Measurements from ENCODE around the gene KRTAP5-3. TPM values are rescaled to one million over a fixed set of nuclear protein-coding genes. Genes with fewer than 3 reads are reported as not detected.
"Not testable (repeated sequence)": the region's sequence is repeated elsewhere in the genome, so short reads cannot be mapped to it uniquely, and the experiment has no call there.

The KRTAP5-3 gene
- total and polyA plus RNA-seq, 2 of the 13 experiments (the other 11 are each of a cell fraction or from before 2014, with no cell fraction given), result not detected

DNA sequence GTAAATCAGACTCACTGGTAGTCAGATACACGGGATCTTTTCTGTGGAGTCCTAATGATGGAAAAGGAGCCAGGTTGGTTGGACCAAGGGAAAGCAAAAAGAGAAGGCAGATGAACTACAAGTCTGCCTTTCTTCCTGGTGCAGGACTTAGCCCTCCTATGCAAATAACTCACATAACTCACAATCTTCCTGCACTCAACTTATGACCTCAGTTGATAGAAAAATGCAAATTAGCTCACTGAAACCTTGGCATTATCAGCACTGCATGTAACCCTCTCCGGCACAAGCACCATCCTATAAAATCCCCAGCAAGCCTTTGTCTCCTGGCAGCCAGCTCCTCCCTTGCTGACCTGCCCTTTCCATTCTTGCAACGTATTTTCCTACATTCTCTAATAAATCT lies 6.6 kb downstream of the KRTAP5-3 start:
- CTCF ChIA-PET (ENCODE audit: low intra/inter-chr PET ratio, low total read pairs); BruUV-seq (replicated peaks): not testable (repeated sequence)
- WGBS (ENCODE audit: low lambda C conversion rate), result 32% methylated on average over 3 of the region's 3 CpGs

DNA sequence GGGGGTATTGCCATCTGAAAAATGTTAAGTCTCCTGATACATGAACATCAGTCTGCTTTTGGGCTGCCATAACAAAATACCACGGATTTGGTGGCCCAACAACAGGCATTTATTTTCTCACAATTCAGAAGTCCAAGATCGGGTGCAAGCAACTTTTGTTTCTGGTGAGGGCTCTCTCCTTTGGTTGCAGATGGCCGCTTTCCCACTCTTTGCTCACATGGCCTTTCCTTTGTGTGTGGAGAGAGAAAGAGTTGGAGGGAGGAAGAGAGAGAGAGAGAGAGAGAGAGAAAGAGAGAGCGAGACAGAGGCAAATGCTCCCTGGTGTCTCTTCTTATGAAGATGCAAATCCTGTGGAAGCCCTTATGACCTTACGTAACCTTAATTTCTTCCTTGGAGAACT lies 7.6 kb downstream of the KRTAP5-3 start:
- in situ Hi-C loops (cut with HindIII; ENCODE audit: extremely low pct_ligation_motif_present, low pct_unique_long_range_greater_than_20kb), result no loop called here

More for the DNA sequence above, 6.6 kb downstream of the KRTAP5-3 start:
- POLR2A ChIA-PET; DNase-seq (ENCODE audit: low spot score); ATAC-seq; in situ Hi-C loops (cut with HindIII; ENCODE audit: extremely low pct_ligation_motif_present, low pct_unique_long_range_greater_than_20kb); H3K9ac ChIP-seq (ENCODE audit: insufficient read depth, low read depth, low read length); intact Hi-C loops (cut with micrococcal nuclease; ENCODE audit: unreplicated experiment); H4K20me1 ChIP-seq (ENCODE audit: insufficient read depth, low read length); H3K9me3 ChIP-seq (ENCODE audit: low read length); H2AFZ ChIP-seq (ENCODE audit: low read length); H3K36me3 ChIP-seq (replicated peaks in 1 of 2; ENCODE audit: control insufficient read depth in 1 of 2, insufficient read depth in 2 of 2, low read length in 2 of 2); FAIRE-seq; H3K4me2 ChIP-seq (ENCODE audit: low read depth, low read length); H3K4me3 ChIP-seq (replicated peaks in 1 of 3; ENCODE audit: insufficient read depth in 1 of 3, low read depth in 2 of 3, low read length in 3 of 3); H3K27ac ChIP-seq (ENCODE audit: extremely low read length, insufficient read depth, low read length); H3K4me1 ChIP-seq (ENCODE audit: insufficient read depth, low read length); H3K79me2 ChIP-seq (ENCODE audit: insufficient read depth, low read length): not testable (repeated sequence)
- H3K27me3 ChIP-seq (ENCODE audit: control insufficient read depth in 1 of 2, insufficient read depth in 2 of 2, low read length in 2 of 2), result peaks cover under 1 to 30% of the 10 kb centered on the region in 2 experiments; a peak in 4 of 5 replicates

More for the DNA sequence above, 7.6 kb downstream of the KRTAP5-3 start:
- H3K79me2 ChIP-seq (ENCODE audit: insufficient read depth, low read length), result no peaks in the 10 kb centered on the region
- H4K20me1 ChIP-seq (ENCODE audit: insufficient read depth, low read length), result no peaks in the 10 kb centered on the region
- TF ChIP-seq THAP11 (CRISPR knock-in tag; IDR thresholded peaks at IDR 0.05), result no peak
- TF ChIP-seq, protein P1, sequence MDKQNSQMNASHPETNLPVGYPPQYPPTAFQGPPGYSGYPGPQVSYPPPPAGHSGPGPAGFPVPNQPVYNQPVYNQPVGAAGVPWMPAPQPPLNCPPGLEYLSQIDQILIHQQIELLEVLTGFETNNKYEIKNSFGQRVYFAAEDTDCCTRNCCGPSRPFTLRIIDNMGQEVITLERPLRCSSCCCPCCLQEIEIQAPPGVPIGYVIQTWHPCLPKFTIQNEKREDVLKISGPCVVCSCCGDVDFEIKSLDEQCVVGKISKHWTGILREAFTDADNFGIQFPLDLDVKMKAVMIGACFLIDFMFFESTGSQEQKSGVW (CRISPR knock-in tag; IDR thresholded peaks at IDR 0.05; ENCODE audit: borderline replicate concordance), result no peak
- CTCF ChIA-PET (ENCODE audit: low intra/inter-chr PET ratio, low total read pairs), result no interaction called here
- no peak overlapping the region for H2AFZ ChIP-seq (ENCODE audit: low read length)
- no peak overlapping the region for H3K4me2 ChIP-seq (ENCODE audit: low read depth, low read length)
- H3K4me3 ChIP-seq (replicated peaks in 1 of 3; ENCODE audit: insufficient read depth in 1 of 3, low read depth in 2 of 3, low read length in 3 of 3), result no peak overlapping the region
- DNase-seq (ENCODE audit: low spot score), result no peak
- FAIRE-seq, result no peak
- H3K9me3 ChIP-seq (ENCODE audit: low read length), result no peaks in the 10 kb centered on the region
- H3K4me1 ChIP-seq (ENCODE audit: insufficient read depth, low read length), result peaks cover 9% of the 10 kb centered on the region
- intact Hi-C loops (cut with micrococcal nuclease; ENCODE audit: unreplicated experiment), result no loop called here
- WGBS (ENCODE audit: low lambda C conversion rate), result 35% methylated on average over 5 of the region's 5 CpGs
- no peak overlapping the region for H3K27ac ChIP-seq (ENCODE audit: extremely low read length, insufficient read depth, low read length)
- POLR2A ChIA-PET, result no interaction called here
- H3K27me3 ChIP-seq (ENCODE audit: control insufficient read depth in 1 of 2, insufficient read depth in 2 of 2, low read length in 2 of 2), result peaks cover 0 to 30% of the 10 kb centered on the region in 2 experiments; a peak in 4 of 5 replicates
- no peaks in the 10 kb centered on the region for H3K36me3 ChIP-seq (replicated peaks in 1 of 2; ENCODE audit: control insufficient read depth in 1 of 2, insufficient read depth in 2 of 2, low read length in 2 of 2)
- no peak overlapping the region for H3K9ac ChIP-seq (ENCODE audit: insufficient read depth, low read depth, low read length)
- BruUV-seq (replicated peaks), result no TSS peak
- no peak for ATAC-seq
